HAP-1 (cell line): ENCODE measurements around the gene LENEP.

Experiments
- DNase-seq, 2 experiments: peaks; one replicate each; pipeline ENCODE4 v3.0.0-alpha.2; 2016 to 2020; ENCODE audit warnings: low spot score in 2 of 2
- H3K27me3 ChIP-seq: fragments of 250-450 bp; sonication (Bioruptor Pico); 2 replicates; pipeline ENCODE4 v1.5.1; 2020; ENCODE audit warnings: low read depth, mild to moderate bottlenecking, moderate library complexity
- H3K36me3 ChIP-seq: fragments of 250-450 bp; sonication (Bioruptor Pico); replicated peaks from 2 replicates; pipeline ENCODE4 v1.5.1; 2020; ENCODE audit warnings: mild to moderate bottlenecking
- H3K4me1 ChIP-seq: fragments of 250-450 bp; sonication (Bioruptor Pico); 2 replicates; pipeline ENCODE4 v1.5.1; 2020; ENCODE audit warnings: mild to moderate bottlenecking
- H3K4me3 ChIP-seq: fragments of 250-450 bp; sonication (Bioruptor Pico); 2 replicates; pipeline ENCODE4 v1.5.1; 2020; ENCODE audit warnings: mild to moderate bottlenecking, moderate library complexity
- H3K9me3 ChIP-seq: fragments of 250-450 bp; sonication (Bioruptor Pico); 2 replicates; pipeline ENCODE4 v1.5.1; 2020; ENCODE audit warnings: mild to moderate bottlenecking, moderate library complexity
- in situ Hi-C: fragments of 300-500 bp; cut with MboI; formaldehyde crosslinking; loops from 3 replicates; pipeline ENCODE4 v1.14.3; 2020; ENCODE audit warnings: low sequenced_read_pairs, inconsistent platforms, mixed read lengths

Gene LENEP

DNA sequence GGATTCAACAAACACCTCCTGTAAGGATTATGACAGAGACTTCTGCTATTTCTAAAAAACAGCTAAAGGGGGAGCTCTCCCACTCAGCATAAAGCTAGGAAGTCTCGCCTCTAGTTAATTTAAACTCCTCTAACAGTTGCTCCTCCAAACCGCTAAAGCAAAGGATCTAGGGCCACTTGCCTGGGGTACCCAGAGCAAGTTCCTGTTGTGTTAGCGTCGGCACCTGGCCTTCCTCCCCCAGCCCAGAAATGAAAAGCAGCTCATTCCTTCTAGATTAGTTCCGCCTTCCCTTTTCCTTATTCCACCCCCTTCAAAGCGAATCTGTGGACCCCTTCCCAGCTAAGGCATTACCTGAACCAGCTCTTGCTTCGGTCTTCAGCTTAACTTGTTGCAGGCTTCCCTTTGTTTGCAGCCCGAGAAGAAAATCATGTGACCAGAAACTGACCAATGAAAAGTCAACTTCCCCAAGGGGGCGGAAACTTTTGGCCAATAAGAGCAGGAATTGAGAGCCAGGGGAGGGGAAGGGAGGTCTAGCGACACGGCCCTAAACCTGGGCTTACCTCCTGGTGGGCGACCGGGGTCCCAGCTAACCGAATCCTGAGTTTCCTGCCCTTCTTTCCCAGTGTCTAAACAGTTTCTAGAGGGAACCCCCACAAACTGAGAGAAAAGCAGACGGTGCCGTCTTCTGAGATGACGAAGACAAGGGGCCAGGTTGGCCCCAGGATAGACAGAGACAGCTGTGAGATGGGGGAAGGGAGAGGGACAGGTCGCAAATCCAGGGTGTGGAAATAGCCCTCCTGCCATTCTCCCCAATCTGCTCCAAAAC lies 37.5 kb upstream of the LENEP start, which contains the start of gene PBXIP1:
Gene PBXIP1, minus strand, starts transcription at position 382 of the 826 bp plus-strand sequence. CDS start 2,378 bp downstream, outside the sequence.
- Histone ChIP-seq H3K4me3 (peak within 1 kb of the TSS; percentile 36), H3K36me3 (peaks cover 19% of the 10 kb centered on the region), H3K9me3 (no peaks in the 10 kb centered on the region), H3K27me3 (no peaks in the 10 kb centered on the region), H3K4me1 (peaks cover 25% of the 10 kb centered on the region)
- in situ Hi-C loops, result no loop called here
- peak; percentile 91 for DNase-seq

DNA sequence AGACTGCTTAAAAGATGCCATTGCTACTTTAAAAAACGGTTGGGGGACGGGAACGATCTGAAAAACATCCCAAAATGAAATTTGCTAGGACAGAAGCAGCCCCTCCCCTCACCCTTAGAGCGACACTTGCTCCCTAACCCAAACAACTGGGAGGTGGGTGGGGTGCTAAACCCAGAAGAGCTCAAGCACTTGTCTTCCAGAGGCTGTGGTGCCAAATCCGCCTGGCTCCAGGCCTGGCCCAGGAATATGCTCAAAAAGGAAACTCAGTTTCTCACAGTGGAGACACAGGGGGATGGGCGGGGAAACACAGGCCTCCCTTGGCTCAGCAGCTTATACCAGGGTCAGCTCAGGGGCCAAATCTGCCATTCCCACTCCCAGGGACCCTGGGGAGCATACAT lies 36.8 kb upstream of the LENEP start:
- in situ Hi-C loops, result no loop called here
- peak overlapping the region; percentile 36 for H3K4me3 ChIP-seq
- H3K9me3 ChIP-seq, result no peaks in the 10 kb centered on the region
- DNase-seq, result no peak
- H3K36me3 ChIP-seq, result peaks cover 19% of the 10 kb centered on the region
- no peaks in the 10 kb centered on the region for H3K27me3 ChIP-seq
- H3K4me1 ChIP-seq, result peaks cover 25% of the 10 kb centered on the region

DNA sequence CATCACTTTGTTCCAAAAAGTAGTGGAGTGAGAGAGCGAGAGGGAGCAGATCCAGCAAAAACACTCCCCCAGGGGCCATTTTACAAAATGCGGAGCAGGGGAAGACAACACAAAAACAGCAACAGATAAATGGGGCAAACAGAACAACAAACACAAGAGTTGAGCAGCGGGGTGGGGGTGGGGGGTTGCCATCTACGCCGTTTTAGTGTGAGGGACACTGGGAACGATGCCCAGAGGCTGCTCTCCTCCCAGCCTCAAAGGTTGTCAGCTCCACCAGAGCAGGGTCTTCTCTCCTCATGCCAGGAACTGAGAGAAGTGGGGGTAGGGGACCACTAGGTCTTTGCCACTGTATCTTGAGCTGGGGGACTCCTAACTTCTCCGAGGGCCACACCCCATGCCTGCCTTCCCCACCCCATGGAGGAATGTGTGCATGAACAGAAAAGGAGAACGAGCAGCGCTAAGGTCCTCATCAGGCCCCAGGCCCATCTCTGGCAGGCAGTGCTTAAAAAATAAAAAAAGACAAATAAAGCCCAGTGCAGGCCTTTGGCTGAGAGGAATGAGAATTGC lies 36.2 kb upstream of the LENEP start:
- Histone ChIP-seq H3K27me3 (no peaks in the 10 kb centered on the region), H3K9me3 (no peaks in the 10 kb centered on the region), H3K4me1 (peaks cover 25% of the 10 kb centered on the region), H3K4me3 (no peak overlapping the region), H3K36me3 (peaks cover 19% of the 10 kb centered on the region)
- in situ Hi-C loops, result no loop called here
- DNase-seq, result no peak

DNA sequence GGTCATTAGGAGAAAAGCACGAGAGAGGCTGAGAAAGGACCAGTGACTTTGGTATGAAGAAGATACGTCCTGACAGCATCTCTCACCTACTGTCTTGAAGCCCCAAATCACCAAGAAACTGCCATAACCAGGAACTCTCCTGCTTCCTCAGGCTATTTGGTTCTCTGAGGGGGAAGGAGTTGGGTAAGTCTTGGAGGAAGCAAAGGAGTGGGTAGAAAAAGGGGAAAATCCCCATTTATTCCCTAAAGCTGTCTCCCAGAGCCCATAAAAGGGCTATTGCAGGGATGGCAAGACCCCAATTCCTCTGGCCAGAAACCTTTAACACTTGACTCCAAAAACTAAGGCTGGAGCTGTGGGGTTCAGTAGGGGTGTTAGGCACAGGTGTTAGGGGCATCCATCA lies 35.4 kb upstream of the LENEP start:
- Histone ChIP-seq H3K4me3 (no peak overlapping the region), H3K36me3 (peaks cover 21% of the 10 kb centered on the region), H3K27me3 (no peaks in the 10 kb centered on the region), H3K9me3 (no peaks in the 10 kb centered on the region), H3K4me1 (peaks cover 25% of the 10 kb centered on the region)
- DNase-seq, result no peak
- in situ Hi-C loops, result no loop called here

DNA sequence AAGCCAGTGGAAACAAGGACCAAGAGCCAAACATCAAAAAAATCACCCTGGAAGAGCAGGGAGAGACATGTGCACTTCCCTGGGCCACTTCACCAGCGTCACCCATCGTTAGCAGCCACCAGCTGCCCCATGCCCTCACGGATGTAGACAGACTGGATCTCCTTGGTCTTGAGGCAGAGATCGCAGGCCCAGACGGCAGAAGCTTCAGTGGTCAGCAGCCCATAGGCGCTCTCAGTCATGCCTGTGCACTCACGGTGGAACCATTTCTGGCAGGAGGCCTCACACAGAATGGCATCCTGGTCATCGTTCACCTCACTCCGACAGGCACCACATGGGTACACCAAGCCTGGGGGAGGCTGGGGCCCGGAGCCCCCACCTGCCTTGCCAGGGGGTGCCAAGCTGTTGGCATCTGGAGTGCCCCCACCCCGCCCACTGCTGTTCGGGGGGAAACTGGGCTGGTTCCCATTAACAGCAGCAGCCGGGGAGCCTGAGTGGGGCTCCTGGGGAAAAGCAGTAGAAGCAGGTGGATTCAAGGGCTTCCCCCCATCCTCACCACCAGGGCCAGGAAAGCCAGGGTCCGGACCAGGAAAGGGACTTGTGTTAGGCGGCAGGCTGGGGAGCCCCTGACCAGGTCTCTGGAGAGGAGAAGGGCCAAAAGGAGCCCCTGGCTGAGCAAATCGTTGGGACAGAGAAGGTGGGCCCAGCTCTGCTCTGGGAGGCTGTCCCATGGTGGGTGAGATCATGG lies 34.5 kb upstream of the LENEP start:
- H3K4me3 ChIP-seq, result no peak overlapping the region
- in situ Hi-C loops, result no loop called here
- H3K27me3 ChIP-seq, result no peaks in the 10 kb centered on the region
- H3K9me3 ChIP-seq, result no peaks in the 10 kb centered on the region
- peaks cover 25% of the 10 kb centered on the region for H3K4me1 ChIP-seq
- DNase-seq, result no peak
- peaks cover 29% of the 10 kb centered on the region for H3K36me3 ChIP-seq

DNA sequence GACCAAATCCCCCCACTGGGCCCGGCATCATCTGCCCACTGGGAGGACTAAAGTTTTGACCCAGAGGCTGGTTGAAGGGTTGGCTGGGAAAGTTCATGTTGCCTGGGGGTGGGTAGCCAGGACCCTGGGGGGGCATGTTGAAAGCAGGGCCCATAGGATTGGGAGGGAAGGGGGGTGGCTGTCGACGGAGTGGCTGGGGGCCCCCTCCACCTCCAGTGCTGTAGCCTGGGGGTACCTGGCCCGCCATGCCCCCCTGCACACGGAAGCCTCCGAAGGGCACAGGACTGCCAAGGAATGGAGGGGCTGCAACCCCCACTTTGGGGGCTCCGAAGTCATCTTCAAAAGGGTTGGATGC lies 34.0 kb upstream of the LENEP start:
- Histone ChIP-seq H3K27me3 (no peaks in the 10 kb centered on the region), H3K4me1 (peaks cover 24% of the 10 kb centered on the region), H3K36me3 (peaks cover 31% of the 10 kb centered on the region), H3K4me3 (no peak overlapping the region), H3K9me3 (no peaks in the 10 kb centered on the region)
- DNase-seq, result no peak
- in situ Hi-C loops, result no loop called here

DNA sequence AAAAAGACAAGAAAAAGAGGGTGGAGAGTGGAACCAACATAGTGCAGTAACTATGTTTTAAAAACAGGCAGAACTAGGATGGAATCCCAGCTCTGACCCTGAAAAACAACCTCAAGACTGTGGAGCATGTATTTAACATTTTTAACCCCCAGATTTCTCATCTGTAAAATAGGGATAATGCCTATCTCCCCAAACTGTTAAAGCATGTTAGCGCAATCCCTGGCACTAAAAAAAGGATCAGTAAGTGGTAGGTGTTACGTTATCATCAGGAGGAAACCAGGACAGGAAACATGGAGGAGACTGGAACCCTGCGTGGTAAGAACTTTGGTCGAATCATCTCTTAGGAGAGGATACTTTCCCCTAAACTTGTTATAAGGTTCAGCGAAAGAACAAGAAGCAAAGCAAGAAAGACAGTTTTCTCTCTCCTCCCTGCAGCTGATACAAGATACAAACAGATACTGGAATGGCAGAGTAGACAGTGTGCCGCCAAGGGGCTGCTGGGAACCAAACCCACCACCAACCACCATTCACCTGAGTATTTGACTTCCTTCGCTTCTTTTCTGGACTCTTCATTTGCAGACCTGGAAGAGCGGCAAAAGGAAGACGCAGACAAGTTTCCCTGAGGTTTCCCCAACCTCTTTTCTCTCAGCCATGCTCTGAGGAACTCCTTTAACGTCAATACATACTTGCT lies 32.8 kb upstream of the LENEP start:
- Histone ChIP-seq H3K9me3 (no peaks in the 10 kb centered on the region), H3K27me3 (no peaks in the 10 kb centered on the region), H3K4me3 (peak overlapping the region; percentile 96), H3K4me1 (peaks cover 14% of the 10 kb centered on the region), H3K36me3 (peaks cover 43% of the 10 kb centered on the region)
- no peak for DNase-seq
- in situ Hi-C loops, result loop anchor here (5.0 kb wide), 1 partner anchor 92 kb away; the partner anchor contains the start of gene ADAM15

DNA sequence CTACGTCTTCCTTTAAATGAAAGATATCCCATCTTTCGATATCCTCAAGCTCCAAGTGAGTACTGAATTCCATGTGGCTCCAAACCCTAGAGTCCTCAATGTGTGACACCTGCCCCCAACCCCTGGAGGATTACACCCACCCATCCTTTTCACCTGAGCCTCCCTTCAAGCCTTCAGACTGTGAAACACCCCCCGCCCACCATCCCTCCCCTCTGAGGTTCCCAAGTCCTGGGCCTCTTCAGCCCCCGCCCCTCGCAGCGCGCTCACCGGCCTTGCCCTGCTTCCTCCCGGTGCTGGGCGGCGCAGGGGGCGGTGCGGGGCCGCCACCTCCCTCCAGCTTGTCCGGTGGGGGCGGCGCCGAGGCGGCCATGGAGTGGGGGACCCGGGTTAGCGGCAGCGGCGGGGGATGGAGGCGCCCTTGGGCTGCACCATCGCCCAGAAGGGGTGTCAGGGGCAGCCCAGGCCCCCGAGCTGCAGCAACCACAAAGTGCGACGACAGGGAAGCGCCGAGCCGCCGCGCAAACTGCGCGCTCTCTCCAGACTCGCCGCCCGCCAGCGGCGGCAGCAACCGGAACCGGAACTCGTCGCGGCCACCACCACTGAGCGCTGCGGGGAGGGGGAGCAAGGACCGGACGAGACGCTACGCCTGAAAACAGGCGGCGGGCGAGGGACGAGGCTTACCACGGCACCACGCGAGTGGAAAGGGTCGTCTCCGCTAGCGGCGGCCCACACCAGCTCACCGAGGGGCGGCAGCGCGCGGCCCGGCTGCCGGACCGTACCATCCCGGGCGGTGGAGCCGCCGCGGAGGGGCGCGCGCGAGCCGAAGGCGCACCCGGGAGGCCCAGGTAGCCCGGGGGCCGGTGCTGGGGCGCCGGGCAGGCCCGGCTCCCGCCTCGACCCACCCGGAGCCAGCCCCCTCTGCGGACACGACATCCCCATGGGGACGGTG lies 31.9 kb upstream of the LENEP start, which contains the start of gene PYGO2:
Gene PYGO2, minus strand, starts transcription at position 576 of the 949 bp plus-strand sequence. Its CDS starts 206 bp downstream, at position 370.
- Histone ChIP-seq H3K9me3 (no peaks in the 10 kb centered on the region), H3K36me3 (peaks cover 51% of the 10 kb centered on the region), H3K4me1 (peaks cover 8% of the 10 kb centered on the region), H3K4me3 (peak within 1 kb of the TSS; percentile 96), H3K27me3 (no peaks in the 10 kb centered on the region)
- DNase-seq, result peak; percentile 72 to 87
- in situ Hi-C loops, result loop anchor here (5.0 kb wide), 1 partner anchor 91 kb away; the partner anchor contains the start of gene ADAM15

DNA sequence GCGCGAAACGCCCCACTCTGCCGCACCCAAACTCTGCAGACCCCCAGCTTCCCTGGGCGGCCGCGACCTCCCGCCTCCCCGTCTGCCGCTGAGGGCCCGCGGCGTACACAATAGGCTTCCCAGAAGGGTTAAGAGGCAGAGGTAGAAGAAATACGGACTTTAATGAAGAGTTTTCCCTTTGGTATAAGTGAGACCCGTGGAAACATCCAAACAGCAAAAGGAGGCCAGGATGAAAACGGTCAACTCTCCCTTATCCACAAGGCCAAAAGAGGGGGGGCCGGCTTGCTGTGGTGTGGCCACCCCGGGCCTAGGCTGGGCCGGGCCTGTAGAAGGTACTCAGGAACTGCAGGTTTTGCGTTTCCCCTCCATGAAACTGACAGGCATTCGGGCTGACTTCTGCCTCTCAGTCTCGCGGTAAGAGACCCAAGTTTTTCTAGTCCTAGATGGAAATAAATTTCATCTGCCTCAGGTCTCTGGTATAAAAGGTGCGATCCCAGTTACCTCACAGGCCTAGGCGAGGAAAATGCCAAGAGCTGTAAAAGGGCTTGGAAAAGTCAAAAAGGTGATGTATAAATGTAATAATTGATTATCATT lies 31.1 kb upstream of the LENEP start:
- Histone ChIP-seq H3K9me3 (no peaks in the 10 kb centered on the region), H3K4me3 (peak overlapping the region; percentile 96), H3K4me1 (peaks cover 6% of the 10 kb centered on the region), H3K27me3 (no peaks in the 10 kb centered on the region), H3K36me3 (peaks cover 57% of the 10 kb centered on the region)
- in situ Hi-C loops, result loop anchor here (5.0 kb wide), 1 partner anchor 90 kb away; the partner anchor contains the start of gene ADAM15
- DNase-seq, result no peak

DNA sequence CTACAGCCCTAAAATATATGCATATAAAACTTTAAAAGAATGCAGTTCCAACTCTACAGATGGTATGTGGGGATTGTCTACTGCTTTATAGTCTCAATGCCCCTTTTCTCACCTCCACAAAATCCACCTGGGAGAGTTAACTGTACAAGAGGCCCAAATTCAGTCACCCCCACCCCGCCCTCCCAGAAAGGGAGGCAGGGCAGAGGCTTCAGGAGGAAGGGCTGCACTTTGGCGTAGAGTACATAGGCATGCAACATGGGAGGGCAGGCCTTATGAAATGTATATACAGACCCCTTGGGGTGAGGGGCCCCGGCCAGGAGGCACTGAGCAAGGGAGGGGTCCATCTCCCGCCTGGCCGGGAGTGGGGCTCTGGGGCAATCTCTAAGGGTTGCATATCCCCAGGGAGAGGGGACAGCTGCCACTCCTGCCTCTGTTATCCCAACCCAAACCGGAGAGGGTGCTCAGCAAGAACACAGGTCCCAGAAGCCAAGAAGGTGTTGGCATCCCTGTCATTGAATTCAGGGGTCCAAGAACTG lies 30.5 kb upstream of the LENEP start:
- H3K4me1 ChIP-seq, result peaks cover 6% of the 10 kb centered on the region
- peak overlapping the region; percentile 96 for H3K4me3 ChIP-seq
- H3K9me3 ChIP-seq, result no peaks in the 10 kb centered on the region
- H3K36me3 ChIP-seq, result peaks cover 63% of the 10 kb centered on the region
- no peak for DNase-seq
- H3K27me3 ChIP-seq, result no peaks in the 10 kb centered on the region
- in situ Hi-C loops, result loop anchor here (5.0 kb wide), 1 partner anchor 89 kb away; the partner anchor contains the start of gene ADAM15

DNA sequence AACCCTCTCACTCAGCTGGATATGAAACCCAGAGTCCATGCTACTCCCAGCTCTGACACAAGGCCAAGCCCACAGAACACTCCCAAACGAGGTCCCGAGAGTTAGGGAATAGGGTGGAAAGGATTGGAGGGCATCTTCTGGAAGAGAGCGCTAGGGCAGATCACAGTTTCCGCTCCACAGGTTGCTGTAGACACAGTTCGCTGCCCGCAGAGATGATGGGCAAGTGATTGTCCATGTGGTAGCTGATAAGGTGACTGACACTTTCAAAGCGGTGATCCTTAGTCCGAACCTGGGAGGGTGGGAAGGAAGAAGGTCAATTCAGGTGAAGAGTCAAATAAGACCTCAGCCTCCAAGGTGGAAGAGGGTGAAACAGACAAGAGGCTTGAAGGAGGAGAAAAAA lies 29.7 kb upstream of the LENEP start:
- Histone ChIP-seq H3K4me3 (no peak overlapping the region), H3K4me1 (peaks cover 6% of the 10 kb centered on the region), H3K27me3 (no peaks in the 10 kb centered on the region), H3K36me3 (peaks cover 63% of the 10 kb centered on the region), H3K9me3 (no peaks in the 10 kb centered on the region)
- in situ Hi-C loops, result loop anchor here (5.0 kb wide), 1 partner anchor 89 kb away; the partner anchor contains the start of gene ADAM15
- DNase-seq, result no peak

DNA sequence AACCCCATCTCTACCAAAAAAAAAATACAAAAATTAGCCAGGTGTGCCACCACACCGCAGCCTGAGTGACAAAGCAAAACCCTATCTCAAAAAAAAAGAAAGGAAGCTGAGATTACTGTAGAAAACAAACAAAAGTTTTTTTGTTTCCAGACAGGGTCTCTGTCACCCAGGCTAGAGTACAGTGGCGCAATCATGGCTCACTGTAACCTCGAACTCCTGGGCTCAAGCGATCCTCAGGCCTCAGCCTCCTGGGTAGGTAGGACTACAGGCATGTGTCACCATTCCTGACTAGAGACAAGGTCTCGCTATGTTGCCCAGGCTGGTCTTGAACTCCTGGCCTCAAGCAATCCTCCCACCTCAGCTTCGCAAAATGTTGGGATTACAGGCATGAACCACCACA lies 29.0 kb upstream of the LENEP start:
- in situ Hi-C loops, result loop anchor here (5.0 kb wide), 1 partner anchor 88 kb away; the partner anchor contains the start of gene ADAM15
- no peak overlapping the region for H3K4me3 ChIP-seq
- H3K9me3 ChIP-seq, result no peaks in the 10 kb centered on the region
- H3K27me3 ChIP-seq, result no peaks in the 10 kb centered on the region
- H3K4me1 ChIP-seq, result peaks cover 6% of the 10 kb centered on the region
- no peak for DNase-seq
- H3K36me3 ChIP-seq, result peaks cover 56% of the 10 kb centered on the region
